HG03280 (cell line): ENCODE results near the gene TMC2.

Experiments used
- ATAC-seq: cut with Tn5 transposase; IDR thresholded peaks from one replicate; pipeline ENCODE4 v1.9.1; 2021; ENCODE audit warnings: mild to moderate bottlenecking, moderate library complexity; ENCODE audit not compliant: unreplicated experiment

TMC2 gene

DNA sequence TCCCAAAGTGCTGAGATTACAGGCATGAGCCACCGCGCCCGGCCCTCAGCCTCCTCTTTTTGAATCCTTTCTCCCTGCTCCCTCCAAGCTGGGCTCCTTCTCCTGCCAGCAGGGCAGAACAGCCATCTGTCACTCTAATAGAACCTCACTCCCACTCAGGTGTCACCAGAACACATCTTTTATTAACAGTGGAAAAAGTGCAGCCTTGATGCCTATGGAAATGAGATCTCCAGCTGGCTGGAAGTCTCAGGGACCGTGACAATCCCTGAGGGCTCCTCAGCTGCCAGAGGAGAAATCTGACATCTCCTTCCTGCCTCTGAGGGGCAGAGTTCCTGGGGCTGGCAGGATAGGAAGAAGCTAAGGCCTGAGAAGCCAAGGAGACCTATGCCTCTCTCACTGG lies 28.0 kb downstream of the TMC2 start:
- ATAC-seq: no peak

DNA sequence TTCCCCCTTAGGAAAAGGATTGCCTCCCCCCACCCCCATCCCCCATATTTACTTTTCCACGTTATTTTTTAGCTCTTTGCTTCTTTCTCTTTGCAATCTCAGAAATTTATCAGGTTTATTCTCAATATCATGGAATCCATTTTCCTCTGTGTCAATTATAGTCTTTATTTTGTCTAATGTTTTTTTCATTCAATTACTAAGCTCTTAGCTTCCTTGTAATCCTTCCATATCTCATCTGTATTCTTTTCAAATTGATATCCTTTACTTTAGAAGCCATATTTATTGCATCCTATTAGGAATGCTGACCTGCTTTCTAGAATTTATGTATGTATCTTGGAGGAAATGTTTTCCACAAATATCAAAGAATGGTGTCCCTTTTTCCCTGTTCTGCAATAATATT lies 39.3 kb downstream of the TMC2 start:
- ATAC-seq: no peak

- no peak for ATAC-seq
Measured at GRCh38 chr20:2576317-2576727, 39.9 kb downstream of the TMC2 start.

DNA sequence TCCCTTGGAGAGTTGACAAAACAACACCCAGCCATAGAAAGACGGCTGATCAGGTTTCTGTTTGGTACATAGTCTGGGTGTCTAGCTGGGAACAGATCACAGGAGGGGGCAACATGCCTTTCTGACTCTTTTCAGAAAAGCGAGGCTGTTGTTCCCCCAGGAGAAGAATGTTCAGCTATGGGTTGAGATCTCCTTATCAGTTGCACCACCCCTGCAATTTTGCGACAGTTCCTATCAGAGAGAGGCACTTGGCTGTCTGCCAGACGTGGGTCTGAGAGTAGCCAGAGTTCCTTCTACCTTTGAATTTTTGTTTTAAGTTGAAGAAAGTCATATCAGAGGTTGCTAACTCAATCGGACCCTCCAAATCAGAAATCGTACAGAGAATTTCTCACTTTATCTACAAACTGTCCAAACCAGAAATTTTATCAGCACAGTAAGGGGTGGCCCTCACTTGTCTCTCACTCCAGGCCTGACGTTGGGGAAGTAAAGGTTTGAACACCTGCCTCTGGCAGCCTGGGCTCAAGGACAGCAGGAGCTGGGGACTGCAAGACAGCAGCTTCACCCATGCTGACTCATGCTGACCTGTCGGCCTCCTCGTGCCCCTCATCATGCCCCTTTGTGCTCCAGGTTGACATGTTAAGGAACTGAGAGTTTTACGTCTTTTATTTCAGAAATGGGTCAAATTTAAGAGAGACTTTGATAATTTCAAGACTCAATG lies 42.3 kb downstream of the TMC2 start:
- no peak for ATAC-seq

- no peak for ATAC-seq
Measured at GRCh38 chr20:2585811-2586210, 49.4 kb downstream of the TMC2 start.

DNA sequence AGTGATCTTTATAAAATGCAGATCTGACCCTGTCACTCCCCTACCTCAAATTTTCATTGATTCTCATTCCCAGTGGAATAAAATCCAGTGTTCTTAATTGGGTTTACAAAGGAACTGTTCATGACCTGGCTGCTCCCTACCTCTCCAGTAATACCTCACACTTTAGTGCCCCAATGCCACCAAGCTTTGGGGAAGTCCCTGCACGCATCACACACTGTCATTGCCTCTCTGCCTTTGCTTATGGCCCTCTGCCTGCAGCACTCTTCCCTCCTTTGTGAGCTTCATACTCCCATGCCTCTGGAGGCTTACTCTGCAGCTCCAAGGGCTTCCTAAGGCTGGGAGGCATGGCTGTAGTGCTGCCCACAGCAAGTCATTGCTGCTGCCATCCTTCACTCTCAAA lies 57.4 kb downstream of the TMC2 start:
- no peak for ATAC-seq

DNA sequence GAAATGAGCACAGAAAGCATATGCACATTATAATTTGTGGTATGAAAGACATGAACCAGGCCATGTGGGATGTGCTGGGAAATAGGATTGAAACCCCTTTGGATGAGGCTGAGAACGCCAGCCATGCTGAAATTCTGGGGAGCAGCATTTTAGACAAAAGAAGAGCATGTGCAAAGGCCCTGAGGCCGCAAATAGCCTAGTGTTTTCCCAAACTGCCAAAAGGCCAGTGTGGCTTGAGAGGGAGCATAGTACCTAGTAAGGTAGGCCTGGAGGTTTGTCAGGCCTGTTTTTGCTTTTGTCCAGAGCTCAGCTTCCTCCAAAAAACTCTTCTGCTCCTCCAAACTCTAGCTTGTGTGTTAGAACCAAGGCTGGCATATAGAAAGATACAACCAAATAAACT lies 58.7 kb downstream of the TMC2 start:
- no peak for ATAC-seq

- no peak for ATAC-seq
Measured at GRCh38 chr20:2596673-2597279, 60.4 kb downstream of the TMC2 start.

- ATAC-seq: no peak
Measured at GRCh38 chr20:2599288-2600006, 63.1 kb downstream of the TMC2 start.

GRCh38 chr20:2602046-2602735 lies 65.8 kb downstream of the TMC2 start:
- no peak for ATAC-seq

GRCh38 chr20:2602746-2603145 lies 66.4 kb downstream of the TMC2 start:
- ATAC-seq: no peak

DNA sequence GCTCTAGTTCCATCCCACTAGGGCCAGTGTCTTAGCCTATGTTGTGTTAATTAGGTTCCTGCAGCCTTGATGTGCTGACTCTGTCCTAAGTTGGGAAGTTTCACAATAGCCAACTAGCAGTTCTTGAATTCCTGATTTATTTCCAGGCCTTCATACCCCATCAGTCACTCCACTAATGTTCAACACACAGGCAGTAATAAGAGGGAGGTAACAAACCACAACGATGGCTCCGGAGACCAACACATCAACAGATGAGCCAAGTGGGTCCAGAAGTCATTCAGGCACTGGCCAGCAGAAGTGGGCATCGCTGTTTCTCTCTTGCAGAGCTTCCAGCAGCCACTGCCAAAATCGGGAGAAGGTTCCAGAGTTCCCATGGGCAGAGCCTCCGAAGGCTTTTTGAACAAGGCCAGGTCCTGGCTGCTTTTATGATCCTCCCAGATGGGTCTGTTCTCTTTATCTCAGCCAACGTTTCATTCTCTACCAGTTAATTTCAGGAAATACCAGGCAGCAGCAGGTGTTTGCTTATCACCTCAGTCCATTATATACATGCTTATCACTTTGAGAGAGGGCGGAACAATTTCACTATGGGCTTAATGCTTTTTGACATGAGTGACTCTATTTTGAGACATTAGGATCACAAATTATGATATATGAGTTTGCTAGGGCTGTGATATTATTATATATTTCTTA lies 67.6 kb downstream of the TMC2 start:
- no peak for ATAC-seq

- ATAC-seq: no peak
Measured at GRCh38 chr20:2604506-2604835, 68.1 kb downstream of the TMC2 start.

DNA sequence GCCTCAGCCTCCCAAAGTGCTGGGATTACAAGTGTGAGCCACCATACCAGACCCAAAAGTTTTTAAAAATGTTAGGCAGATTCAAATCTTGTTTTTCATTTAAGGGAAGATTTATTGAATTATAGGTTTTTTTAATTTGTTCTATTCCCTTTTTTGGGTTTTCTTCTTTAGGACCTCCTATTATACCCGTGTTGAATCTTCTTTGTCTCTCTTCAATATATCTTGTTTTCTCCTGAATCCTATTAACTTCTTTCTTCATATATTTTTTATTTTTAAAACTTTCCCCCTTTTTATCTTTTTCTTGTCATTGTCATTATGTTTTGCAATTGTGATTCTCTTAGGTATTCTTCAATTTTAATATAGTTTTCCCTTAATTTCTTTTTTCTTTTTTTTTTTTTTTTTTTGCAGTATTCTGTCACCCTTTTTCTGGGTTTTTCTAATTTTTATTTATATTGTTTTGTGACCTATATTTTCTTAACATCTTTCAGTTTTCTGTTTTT lies 70.2 kb downstream of the TMC2 start:
- ATAC-seq: no peak

DNA sequence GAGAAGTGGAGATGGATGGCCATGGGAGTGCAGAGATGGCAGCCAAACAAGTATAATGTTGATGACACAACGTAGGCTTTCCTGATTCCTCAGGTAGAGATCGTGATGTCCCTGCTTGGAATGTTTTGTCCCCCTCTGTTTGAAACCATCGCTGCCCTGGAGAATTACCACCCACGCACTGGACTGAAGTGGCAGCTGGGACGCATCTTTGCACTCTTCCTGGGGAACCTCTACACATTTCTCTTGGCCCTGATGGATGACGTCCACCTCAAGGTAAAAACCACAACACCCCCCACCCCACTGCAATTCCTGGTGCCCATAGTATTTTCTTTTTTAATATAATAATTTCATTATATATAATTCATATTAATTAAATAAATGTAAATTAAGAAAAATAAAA lies 74.0 kb downstream of the TMC2 start:
- ATAC-seq: no peak

GRCh38 chr20:2610941-2611720 lies 74.8 kb downstream of the TMC2 start:
- ATAC-seq: no peak

GRCh38 chr20:2612073-2612472 lies 75.7 kb downstream of the TMC2 start:
- no peak for ATAC-seq

GRCh38 chr20:2616634-2617033 lies 80.3 kb downstream of the TMC2 start:
- no peak for ATAC-seq

GRCh38 chr20:2617099-2617714 lies 80.8 kb downstream of the TMC2 start:
- ATAC-seq: no peak

DNA sequence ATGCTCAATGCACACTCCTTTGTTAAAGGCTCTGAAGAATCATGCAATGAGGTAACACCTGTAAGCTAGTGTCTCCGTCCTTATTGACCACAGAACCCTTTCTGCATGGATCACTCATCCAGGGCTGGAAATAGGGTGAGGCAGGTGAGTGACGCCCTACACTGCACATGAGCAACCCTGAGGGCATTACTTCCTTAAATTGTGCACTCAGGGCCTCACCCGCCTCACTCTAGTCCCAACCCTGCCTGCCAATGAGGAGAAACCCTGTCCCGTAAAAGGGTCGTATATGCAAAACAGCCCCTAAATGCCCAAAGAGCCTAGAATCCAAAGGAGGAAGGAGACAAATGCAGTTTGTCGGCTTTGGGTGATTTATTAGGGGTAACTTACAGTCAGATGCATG lies 82.4 kb downstream of the TMC2 start:
- no peak for ATAC-seq
